Measurements from ENCODE around the gene PDZD2. TPM values are rescaled to one million over a fixed set of nuclear protein-coding genes. Genes with fewer than 3 reads are reported as not detected.
A peak's percentile ranks its signal among the peaks of the same experiment; 100 is the strongest.

Gene PDZD2
- total and polyA plus RNA-seq, 8 donors = 16.2 to 49.8 (median 20.4) TPM

- Histone ChIP-seq H3K27ac (no peak overlapping the region), H3K9me3 (no peaks in the 10 kb centered on the region), H3K4me3 (no peak overlapping the region), H3K27me3 (no peaks in the 10 kb centered on the region), H3K36me3 (peaks cover 0 to 5% of the 10 kb centered on the region in 2 donors), H3K4me1 (no peaks in the 10 kb centered on the region)
- intact Hi-C loops (cut with DNase I) = no loop called here
- no peak for DNase-seq
- ATAC-seq = no peak
- TF ChIP-seq CTCF (IDR thresholded peaks at IDR 0.05) = no peak
Observed at GRCh38 chr5:32002755-32003154, 363.8 kb downstream of the PDZD2 start.

- ATAC-seq (peak; percentile 32), DNase-seq (peak in 1 of 4 donors; percentile 49)
- no peak for TF ChIP-seq CTCF (IDR thresholded peaks at IDR 0.05)
- no peak overlapping the region for H3K27ac ChIP-seq
- H3K9me3 ChIP-seq = no peaks in the 10 kb centered on the region
- H3K27me3 ChIP-seq = no peaks in the 10 kb centered on the region
- no peak overlapping the region for H3K4me3 ChIP-seq
- intact Hi-C loops (cut with DNase I) = no loop called here
- no peaks in the 10 kb centered on the region for H3K4me1 ChIP-seq
- H3K36me3 ChIP-seq = peaks cover 0 to 5% of the 10 kb centered on the region in 2 donors
Observed at GRCh38 chr5:32003981-32004380, 365.1 kb downstream of the PDZD2 start.

GRCh38 chr5:32004404-32004803 is 365.5 kb downstream of the PDZD2 start:
- H3K27me3 ChIP-seq = no peaks in the 10 kb centered on the region
- no peak overlapping the region for H3K27ac ChIP-seq
- no peak overlapping the region for H3K4me3 ChIP-seq
- no peak for TF ChIP-seq CTCF (IDR thresholded peaks at IDR 0.05)
- DNase-seq (no peak), ATAC-seq (no peak)
- H3K9me3 ChIP-seq = no peaks in the 10 kb centered on the region
- H3K36me3 ChIP-seq = peaks cover 0 to 5% of the 10 kb centered on the region in 2 donors
- H3K4me1 ChIP-seq = no peaks in the 10 kb centered on the region
- intact Hi-C loops (cut with DNase I) = no loop called here

GRCh38 chr5:32008746-32009145 is 369.8 kb downstream of the PDZD2 start:
- no peak overlapping the region for H3K4me3 ChIP-seq
- no peak for TF ChIP-seq CTCF (IDR thresholded peaks at IDR 0.05)
- H3K27ac ChIP-seq = no peak overlapping the region
- no peak for DNase-seq
- no peaks in the 10 kb centered on the region for H3K36me3 ChIP-seq
- no peaks in the 10 kb centered on the region for H3K27me3 ChIP-seq
- H3K4me1 ChIP-seq = no peaks in the 10 kb centered on the region
- H3K9me3 ChIP-seq = no peaks in the 10 kb centered on the region
- intact Hi-C loops (cut with DNase I) = no loop called here
- ATAC-seq = no peak

- DNase-seq (no peak), ATAC-seq (no peak)
- H3K4me3 ChIP-seq = no peak overlapping the region
- H3K4me1 ChIP-seq = peaks cover 8 to 20% of the 10 kb centered on the region in 2 donors
- no peaks in the 10 kb centered on the region for H3K27me3 ChIP-seq
- TF ChIP-seq CTCF (IDR thresholded peaks at IDR 0.05) = no peak
- no peaks in the 10 kb centered on the region for H3K9me3 ChIP-seq
- no peak overlapping the region for H3K27ac ChIP-seq
- no peaks in the 10 kb centered on the region for H3K36me3 ChIP-seq
- intact Hi-C loops (cut with DNase I) = no loop called here
Observed at GRCh38 chr5:32013658-32014057, 374.7 kb downstream of the PDZD2 start.

Measured in left lung (tissue), 10 donors.